HEK293T (cell line): ENCODE measurements around the gene PRPSAP1.

Experiments
- BHLHE40 ChIP-seq: fragments of 450-650 bp; IDR thresholded peaks from 2 replicates; pipeline ENCODE4 v1.6.1; 2016; ENCODE audit warnings: mild to moderate bottlenecking, moderate library complexity, borderline replicate concordance
- FOXA1 ChIP-seq: fragments of 450-650 bp; IDR thresholded peaks from 2 replicates; pipeline ENCODE4 v1.6.1; 2016; ENCODE audit warnings: mild to moderate bottlenecking
- FOXK2 ChIP-seq: fragments of 450-650 bp; IDR thresholded peaks from 2 replicates; pipeline ENCODE4 v1.6.1; 2016; ENCODE audit warnings: mild to moderate bottlenecking
- FOXM1 ChIP-seq: fragments of 450-650 bp; IDR thresholded peaks from 2 replicates; pipeline ENCODE4 v1.6.1; 2017; ENCODE audit warnings: mild to moderate bottlenecking, borderline replicate concordance
- HDGF ChIP-seq: fragments of 450-650 bp; IDR thresholded peaks from 2 replicates; pipeline ENCODE4 v1.6.1; 2017; ENCODE audit warnings: antibody characterized with exemption, borderline replicate concordance
- NFRKB ChIP-seq: fragments of 450-650 bp; IDR thresholded peaks from 2 replicates; pipeline ENCODE4 v1.6.1; 2016; ENCODE audit warnings: mild to moderate bottlenecking, moderate library complexity
- SP1 ChIP-seq: fragments of 450-650 bp; IDR thresholded peaks from 2 replicates; pipeline ENCODE4 v1.6.1; 2017
- SUZ12 ChIP-seq: fragments of 450-650 bp; IDR thresholded peaks from 2 replicates; pipeline ENCODE4 v1.6.1; 2016; ENCODE audit warnings: mild to moderate bottlenecking
- TARDBP ChIP-seq: fragments of 450-650 bp; IDR thresholded peaks from 2 replicates; pipeline ENCODE4 v1.6.1; 2016
- TF ChIP-seq, protein P1 (sequence below): fragments of 450-650 bp; IDR thresholded peaks from 2 replicates; pipeline ENCODE4 v1.6.1; 2016

DNA sequence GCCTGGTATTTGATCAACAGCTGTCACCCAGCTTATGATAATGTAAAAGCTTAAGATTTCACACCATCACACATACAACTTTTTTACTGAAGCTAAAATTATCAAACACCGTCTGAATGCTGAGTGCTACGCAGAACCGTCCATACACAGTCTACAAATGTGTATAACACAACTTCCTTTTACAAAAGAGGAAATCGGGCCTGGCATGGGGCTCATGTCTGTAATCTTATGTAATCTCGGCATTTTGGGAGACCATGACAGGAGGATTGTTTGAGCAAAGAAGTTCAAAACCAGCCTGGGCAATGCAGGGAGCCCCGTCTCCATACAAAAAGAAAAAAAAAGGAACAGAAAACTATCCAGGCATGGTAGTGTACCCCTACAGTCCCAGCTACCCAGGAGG, 26.0 kb downstream of the PRPSAP1 start:
- TF ChIP-seq, protein P1, sequence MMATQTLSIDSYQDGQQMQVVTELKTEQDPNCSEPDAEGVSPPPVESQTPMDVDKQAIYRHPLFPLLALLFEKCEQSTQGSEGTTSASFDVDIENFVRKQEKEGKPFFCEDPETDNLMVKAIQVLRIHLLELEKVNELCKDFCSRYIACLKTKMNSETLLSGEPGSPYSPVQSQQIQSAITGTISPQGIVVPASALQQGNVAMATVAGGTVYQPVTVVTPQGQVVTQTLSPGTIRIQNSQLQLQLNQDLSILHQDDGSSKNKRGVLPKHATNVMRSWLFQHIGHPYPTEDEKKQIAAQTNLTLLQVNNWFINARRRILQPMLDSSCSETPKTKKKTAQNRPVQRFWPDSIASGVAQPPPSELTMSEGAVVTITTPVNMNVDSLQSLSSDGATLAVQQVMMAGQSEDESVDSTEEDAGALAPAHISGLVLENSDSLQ, result no peak
- TF ChIP-seq SP1, result no peak
- no peak for TF ChIP-seq BHLHE40
- no peak for TF ChIP-seq FOXM1
- no peak for TF ChIP-seq FOXA1
- no peak for TF ChIP-seq HDGF
- TF ChIP-seq SUZ12, result no peak
- TF ChIP-seq TARDBP, result no peak
- TF ChIP-seq NFRKB, result no peak
- TF ChIP-seq FOXK2, result no peak
